WERI-Rb-1 (cell line): Measurements from ENCODE around the gene TMEM131L.
"Not testable (repeated sequence)": the region's sequence is repeated elsewhere in the genome, so short reads cannot be mapped to it uniquely, and the experiment has no call there.

ENCODE experiments used
- DNase-seq: peaks from one replicate; pipeline ENCODE4 v3.0.0-alpha.2; 2020
- H3K27ac ChIP-seq: fragments of 250-450 bp; sonication (Bioruptor Pico); 2 replicates; pipeline ENCODE4 v1.5.1; 2020; ENCODE audit warnings: mild to moderate bottlenecking, moderate library complexity
- H3K27me3 ChIP-seq: fragments of 250-450 bp; sonication (Bioruptor Pico); 2 replicates; pipeline ENCODE4 v1.5.1; 2021; ENCODE audit warnings: mild to moderate bottlenecking, low read depth, moderate library complexity; ENCODE audit not compliant: insufficient read depth, severe bottlenecking
- H3K36me3 ChIP-seq: fragments of 250-450 bp; sonication (Bioruptor Pico); 2 replicates; pipeline ENCODE4 v1.5.1; 2020; ENCODE audit warnings: mild to moderate bottlenecking, moderate library complexity
- H3K4me3 ChIP-seq: 2 replicates; pipeline ENCODE4 v1.5.1; 2011; ENCODE audit warnings: low read depth, mild to moderate bottlenecking, control low read depth, low read length
- H3K9me3 ChIP-seq: fragments of 250-450 bp; sonication (Bioruptor Pico); 2 replicates; pipeline ENCODE4 v1.5.1; 2021; ENCODE audit warnings: mild to moderate bottlenecking, moderate library complexity; ENCODE audit not compliant: severe bottlenecking
- TF ChIP-seq, protein P1 (sequence below): IDR thresholded peaks from 2 replicates; pipeline ENCODE4 v1.5.1; 2011; ENCODE audit warnings: low read depth, mild to moderate bottlenecking, control low read depth, inconsistent platforms, low read length

TMEM131L gene

DNA sequence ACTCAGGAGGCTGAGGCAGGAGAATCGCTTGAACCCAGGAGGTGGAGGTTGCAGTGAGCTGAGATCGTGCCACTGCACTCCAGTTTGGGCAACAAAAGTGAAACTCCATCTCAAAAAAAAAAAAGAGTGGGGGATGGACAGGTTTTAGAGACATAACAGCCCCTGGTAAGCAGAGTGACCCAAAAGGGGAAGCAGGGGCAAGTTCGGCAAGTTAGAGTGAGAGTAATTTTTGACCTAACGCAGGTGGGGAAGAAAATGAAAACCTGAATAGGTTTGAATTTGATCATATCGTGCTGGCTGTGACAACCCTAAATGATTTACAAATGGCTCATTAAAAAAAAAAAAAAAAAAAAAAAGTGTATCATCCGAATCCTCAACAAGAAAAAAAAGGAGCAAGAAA, 25.7 kb upstream of the TMEM131L start:
- no peak for DNase-seq
- Histone ChIP-seq H3K9me3 (no peaks in the 10 kb centered on the region), H3K4me3 (no peak overlapping the region), H3K27me3 (no peaks in the 10 kb centered on the region), H3K36me3 (no peaks in the 10 kb centered on the region), H3K27ac (no peak overlapping the region)
- TF ChIP-seq, protein P1, sequence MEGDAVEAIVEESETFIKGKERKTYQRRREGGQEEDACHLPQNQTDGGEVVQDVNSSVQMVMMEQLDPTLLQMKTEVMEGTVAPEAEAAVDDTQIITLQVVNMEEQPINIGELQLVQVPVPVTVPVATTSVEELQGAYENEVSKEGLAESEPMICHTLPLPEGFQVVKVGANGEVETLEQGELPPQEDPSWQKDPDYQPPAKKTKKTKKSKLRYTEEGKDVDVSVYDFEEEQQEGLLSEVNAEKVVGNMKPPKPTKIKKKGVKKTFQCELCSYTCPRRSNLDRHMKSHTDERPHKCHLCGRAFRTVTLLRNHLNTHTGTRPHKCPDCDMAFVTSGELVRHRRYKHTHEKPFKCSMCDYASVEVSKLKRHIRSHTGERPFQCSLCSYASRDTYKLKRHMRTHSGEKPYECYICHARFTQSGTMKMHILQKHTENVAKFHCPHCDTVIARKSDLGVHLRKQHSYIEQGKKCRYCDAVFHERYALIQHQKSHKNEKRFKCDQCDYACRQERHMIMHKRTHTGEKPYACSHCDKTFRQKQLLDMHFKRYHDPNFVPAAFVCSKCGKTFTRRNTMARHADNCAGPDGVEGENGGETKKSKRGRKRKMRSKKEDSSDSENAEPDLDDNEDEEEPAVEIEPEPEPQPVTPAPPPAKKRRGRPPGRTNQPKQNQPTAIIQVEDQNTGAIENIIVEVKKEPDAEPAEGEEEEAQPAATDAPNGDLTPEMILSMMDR = no peak

DNA sequence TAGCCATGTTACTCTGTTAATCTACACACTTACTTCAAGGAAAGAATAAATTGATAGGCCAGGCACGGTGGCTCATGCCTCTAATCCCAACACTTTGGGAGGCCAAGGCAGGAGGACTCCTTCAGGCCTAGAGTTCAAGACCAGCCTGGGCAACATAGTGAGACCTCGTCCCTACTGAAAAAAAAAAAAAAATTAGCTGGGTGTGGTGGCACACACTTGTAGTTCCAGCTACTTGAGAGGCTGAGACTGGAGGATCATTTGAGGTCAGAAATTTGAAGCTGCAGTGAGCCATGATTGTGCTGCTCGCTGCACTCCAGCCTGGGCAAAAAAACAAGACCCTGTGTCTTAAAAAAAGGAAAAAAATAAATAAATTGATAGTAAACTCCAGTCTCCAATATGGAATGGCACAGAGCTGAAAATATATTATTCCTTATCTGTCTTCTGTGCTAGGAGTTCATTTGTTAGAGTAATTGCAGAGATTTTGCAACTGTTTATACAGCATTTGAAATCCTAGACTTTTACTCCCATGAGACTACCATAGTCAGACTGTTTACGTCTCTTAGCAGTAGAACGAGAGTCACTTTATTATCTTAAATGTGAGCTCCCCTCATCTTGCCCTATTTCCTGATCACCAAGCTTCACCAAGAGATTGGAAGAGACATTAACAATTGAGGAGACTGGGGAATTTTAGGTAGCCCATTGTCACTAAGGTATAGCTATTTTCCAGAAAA, 18.8 kb upstream of the TMEM131L start:
- DNase-seq = no peak
- Histone ChIP-seq H3K4me3 (no peak overlapping the region), H3K27me3 (no peaks in the 10 kb centered on the region), H3K27ac (no peak overlapping the region), H3K36me3 (no peaks in the 10 kb centered on the region), H3K9me3 (no peaks in the 10 kb centered on the region)
- TF ChIP-seq, protein P1 = no peak

DNA sequence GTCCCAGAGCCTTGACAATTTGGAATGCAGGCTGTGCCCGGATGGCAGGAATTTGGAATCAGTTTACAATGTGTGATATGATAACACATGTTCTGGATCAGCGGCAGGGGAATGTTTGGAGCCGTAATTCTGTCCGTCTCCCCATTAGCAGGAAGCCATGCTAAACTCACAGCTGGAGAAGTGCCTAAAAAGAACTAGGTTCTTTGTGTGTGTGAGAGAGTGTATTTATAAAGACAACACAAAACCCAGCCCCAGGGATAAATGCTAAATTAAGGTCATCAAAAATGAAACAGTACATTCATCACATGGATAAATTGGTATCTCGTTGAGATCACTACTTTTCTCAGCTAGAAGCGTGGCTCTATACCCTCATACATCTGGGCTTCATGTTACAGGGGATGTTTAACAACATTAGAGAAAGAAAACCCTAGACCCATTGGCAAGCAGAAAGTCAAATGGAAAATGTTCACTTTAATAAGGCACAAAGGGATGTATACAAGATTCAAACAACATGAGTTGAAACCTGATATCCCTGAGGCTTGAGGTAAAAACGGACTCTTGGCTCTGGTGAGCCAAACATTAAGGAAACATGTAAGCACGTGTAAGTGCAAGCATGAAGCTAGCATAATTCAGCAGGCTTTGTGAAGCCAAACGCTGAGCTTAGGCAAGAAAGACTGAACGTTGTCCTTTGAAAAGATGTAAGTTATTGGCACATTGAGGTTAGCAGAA, 18.0 kb upstream of the TMEM131L start:
- DNase-seq = no peak
- TF ChIP-seq, protein P1 = no peak
- no peak overlapping the region for H3K4me3 ChIP-seq
- no peaks in the 10 kb centered on the region for H3K27me3 ChIP-seq
- H3K27ac ChIP-seq = no peak overlapping the region
- H3K9me3 ChIP-seq = no peaks in the 10 kb centered on the region
- H3K36me3 ChIP-seq = no peaks in the 10 kb centered on the region

DNA sequence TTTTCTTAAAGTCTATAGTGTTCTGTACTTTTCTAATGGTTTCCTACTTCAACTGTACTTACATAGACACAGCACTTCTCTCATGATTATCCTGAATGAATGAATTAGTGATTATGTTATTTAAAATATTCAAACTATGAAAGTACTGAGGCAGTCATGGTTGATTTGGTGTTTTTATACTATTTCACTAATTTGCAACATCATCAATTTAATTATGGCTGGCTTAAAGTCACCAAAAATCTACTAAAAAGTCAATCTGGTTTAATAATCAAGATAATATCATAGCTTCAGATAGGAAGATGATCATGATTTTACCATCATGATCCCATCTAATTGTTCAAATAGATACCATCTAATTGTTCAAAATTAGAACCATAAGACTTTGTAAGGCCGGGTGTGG, 16.8 kb upstream of the TMEM131L start:
- H3K27ac ChIP-seq = no peak overlapping the region
- no peaks in the 10 kb centered on the region for H3K27me3 ChIP-seq
- TF ChIP-seq, protein P1 = no peak
- DNase-seq = no peak
- no peak overlapping the region for H3K4me3 ChIP-seq
- H3K36me3 ChIP-seq = no peaks in the 10 kb centered on the region
- H3K9me3 ChIP-seq = no peaks in the 10 kb centered on the region

DNA sequence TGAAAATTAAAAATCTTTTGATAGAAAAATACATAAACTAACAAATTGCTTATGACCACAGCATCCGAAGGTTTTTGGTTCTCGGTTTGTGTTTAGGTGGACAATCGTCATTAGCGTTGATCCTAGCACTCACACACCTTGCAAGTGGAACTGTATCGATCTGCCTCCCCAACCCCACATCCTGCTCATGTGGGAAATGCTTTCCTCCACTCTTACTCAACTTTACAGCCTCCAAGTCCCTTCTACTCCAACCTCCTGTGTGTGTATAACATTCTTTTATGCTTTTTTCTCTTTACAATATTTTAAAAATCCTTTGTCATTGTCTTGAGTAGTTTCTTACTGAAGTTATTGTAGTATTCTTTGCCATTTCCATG, 15.6 kb upstream of the TMEM131L start:
- no peaks in the 10 kb centered on the region for H3K9me3 ChIP-seq
- H3K4me3 ChIP-seq = no peak overlapping the region
- no peak for DNase-seq
- H3K36me3 ChIP-seq = no peaks in the 10 kb centered on the region
- H3K27ac ChIP-seq = no peak overlapping the region
- TF ChIP-seq, protein P1 = no peak
- no peaks in the 10 kb centered on the region for H3K27me3 ChIP-seq

DNA sequence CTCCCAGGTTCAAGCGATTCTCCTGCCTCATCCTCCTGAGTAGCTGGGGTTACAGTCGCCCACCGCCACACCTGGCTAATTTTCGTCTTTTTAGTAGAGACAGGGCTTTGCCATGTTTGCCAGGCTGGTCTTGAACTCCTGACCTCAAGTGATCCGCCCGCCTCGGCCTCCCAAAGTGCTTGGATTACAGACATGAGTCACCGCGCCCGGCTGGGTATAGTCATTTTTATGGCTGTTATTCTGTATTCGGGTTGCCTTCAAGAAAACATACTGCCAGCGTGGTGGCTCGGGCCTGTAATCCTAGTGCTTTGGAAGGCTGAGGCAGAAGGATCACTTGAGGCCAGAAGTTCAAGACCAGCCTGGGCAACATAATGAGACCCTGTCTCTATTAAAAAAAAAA, 15.0 kb upstream of the TMEM131L start:
- H3K4me3 ChIP-seq, H3K27me3 ChIP-seq, H3K27ac ChIP-seq, DNase-seq, H3K36me3 ChIP-seq, H3K9me3 ChIP-seq: not testable (repeated sequence)
